ENCODE results near the gene ANP32B.

- TF ChIP-seq, protein P1, sequence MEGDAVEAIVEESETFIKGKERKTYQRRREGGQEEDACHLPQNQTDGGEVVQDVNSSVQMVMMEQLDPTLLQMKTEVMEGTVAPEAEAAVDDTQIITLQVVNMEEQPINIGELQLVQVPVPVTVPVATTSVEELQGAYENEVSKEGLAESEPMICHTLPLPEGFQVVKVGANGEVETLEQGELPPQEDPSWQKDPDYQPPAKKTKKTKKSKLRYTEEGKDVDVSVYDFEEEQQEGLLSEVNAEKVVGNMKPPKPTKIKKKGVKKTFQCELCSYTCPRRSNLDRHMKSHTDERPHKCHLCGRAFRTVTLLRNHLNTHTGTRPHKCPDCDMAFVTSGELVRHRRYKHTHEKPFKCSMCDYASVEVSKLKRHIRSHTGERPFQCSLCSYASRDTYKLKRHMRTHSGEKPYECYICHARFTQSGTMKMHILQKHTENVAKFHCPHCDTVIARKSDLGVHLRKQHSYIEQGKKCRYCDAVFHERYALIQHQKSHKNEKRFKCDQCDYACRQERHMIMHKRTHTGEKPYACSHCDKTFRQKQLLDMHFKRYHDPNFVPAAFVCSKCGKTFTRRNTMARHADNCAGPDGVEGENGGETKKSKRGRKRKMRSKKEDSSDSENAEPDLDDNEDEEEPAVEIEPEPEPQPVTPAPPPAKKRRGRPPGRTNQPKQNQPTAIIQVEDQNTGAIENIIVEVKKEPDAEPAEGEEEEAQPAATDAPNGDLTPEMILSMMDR (IDR thresholded peaks at IDR 0.05), result no peak
- TF ChIP-seq POLR2A (IDR thresholded peaks at IDR 0.05), result no peak
Measured at GRCh38 chr9:98018347-98018746, 35.2 kb downstream of the ANP32B start.

All from heart left ventricle (tissue), 13 donors.